Measurements from ENCODE around the gene GMPPA.
A peak's percentile ranks its signal among the peaks of the same experiment; 100 is the strongest.

Gene GMPPA

DNA sequence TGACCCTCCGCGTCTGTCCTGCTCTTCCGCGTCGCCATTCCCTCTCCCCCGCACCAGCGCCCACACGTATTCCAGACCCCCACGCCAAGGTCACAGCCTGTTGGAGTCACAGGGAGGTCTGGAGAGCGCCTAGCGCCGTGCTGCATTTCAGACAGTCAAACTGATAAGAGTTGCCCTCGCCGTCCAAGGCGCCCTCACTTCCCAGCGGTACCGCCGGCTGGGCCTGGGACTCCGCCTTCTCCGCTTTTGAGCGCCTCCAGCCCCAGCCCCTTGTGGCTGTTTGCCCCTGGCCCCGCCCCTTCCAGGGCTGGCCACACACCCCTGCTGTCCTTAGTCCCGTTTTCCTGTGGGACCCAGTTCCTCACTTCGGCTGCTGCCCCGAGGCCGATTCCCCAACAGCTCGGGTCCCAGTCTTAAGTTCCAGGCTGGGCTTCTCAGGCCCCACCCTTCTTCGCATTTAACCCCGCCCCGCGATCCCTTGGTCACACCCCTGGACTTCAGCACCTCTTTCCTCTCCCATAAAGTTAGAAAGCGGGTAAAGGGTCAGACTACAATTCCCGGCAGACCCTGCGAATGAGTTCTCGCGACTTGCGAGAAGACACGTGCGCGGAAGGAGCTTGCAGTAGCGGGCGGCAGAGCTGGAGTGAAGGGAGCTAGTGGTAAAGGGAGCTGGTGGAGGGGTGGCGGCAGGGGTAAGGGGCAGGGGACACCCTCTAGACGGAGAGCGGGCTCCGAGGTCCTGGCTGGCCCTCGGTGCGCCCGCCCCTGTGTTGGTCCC, at the start of gene GMPPA:
Gene GMPPA, plus strand, starts transcription at position 612 of the 778 bp plus-strand sequence. CDS start 1,085 bp downstream, outside the sequence.
- peak; percentile 97 for DNase-seq (ENCODE audit: low read depth)

DNA sequence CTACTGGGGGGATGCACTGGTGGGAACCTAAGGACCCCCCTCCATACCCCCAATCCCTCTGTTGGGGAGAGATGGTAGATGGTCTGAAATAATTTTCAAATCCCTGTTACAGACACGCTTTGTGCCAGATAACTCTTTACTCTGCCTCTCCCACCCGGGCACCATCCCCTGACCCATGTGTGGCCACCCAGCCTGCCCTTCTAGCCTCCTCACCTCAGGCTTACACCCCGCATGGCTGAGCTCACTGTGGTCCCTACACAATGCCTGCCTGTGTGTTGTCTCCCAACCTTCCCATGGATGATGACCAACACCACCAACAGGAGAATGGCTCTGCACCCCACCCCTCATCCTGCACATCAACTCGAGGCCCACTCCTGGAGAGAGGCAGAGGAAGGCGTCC, 49.1 kb upstream of the GMPPA start:
- DNase-seq (ENCODE audit: low read depth) = no peak

DNA sequence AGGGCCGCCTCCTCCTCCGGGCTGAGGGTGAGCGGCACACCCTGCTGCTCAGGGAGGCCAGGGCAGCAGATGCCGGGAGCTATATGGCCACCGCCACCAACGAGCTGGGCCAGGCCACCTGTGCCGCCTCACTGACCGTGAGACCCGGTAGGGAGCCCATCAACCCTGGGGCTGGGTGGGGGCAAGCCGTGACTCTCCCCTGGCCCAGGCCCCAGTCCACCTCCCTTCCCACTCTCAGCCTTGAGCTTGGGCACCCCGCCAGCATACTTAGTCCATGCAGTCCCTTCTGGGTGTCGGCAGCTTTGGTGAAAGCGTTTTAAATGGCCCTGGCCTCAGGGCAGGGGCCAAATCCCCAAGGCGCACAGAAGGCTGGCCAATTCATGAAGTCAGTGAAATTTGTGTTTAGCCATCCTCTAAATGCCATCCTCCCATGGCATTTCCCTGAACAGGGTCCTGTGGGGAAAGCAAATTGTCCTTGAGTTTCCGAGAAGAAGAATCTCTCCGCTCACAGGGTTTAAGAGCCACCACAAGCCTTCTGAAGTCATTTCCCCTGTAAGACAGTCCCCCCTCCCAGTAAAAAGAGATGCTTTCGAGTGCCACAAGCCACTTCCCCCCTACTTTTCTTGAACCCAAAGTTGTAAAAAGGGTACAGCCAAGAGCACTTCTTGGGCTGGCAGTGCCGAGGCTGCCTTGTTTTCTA, 46.9 kb upstream of the GMPPA start:
- no peak for DNase-seq (ENCODE audit: low read depth)

DNA sequence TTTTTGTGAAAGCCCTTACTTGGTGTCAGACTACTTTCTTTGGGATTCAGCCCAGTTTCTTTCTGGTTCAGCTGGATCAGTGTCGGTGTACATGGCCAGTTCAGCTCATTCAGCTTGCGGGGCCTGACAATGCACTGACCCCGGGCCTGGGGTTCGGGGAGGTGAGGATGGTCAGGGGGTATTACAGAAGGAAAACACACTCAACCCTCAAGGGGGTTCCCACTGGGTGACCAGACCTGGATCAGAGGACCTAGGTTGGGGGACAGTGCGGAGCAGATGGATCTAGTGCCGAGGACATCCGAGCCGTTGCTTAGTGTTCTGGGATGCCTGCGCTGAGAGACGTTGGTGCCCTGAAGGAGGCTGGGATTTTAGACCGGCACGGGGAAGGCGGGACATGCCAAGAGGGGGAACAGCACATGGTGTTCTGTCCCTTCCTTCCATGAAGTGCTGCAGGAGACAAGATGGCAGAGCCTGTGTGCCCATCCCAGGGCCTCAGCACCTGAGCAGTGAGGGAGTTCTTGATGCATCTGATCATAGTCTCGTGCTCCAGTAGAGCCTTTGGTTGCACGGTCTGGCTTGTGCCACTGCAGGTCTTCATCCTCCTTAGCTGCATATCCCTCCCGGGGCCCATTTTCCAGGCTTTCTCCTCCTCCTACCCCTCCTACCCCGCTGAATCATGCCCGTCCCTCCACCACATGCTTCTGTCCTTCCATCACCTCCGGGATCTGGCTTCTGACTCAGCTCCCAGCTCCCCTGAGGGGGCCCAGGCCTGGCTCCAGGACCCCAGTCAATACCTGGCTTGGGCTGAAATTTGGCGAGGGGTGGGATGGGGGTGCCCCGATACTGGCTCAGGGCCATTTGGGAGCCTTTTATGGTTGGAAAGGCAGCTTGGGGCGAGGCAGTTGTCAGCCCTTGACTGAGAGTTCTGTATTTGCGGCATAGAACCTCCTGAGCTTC, 46.1 kb upstream of the GMPPA start:
- peak; percentile 94 for DNase-seq (ENCODE audit: low read depth)

DNA sequence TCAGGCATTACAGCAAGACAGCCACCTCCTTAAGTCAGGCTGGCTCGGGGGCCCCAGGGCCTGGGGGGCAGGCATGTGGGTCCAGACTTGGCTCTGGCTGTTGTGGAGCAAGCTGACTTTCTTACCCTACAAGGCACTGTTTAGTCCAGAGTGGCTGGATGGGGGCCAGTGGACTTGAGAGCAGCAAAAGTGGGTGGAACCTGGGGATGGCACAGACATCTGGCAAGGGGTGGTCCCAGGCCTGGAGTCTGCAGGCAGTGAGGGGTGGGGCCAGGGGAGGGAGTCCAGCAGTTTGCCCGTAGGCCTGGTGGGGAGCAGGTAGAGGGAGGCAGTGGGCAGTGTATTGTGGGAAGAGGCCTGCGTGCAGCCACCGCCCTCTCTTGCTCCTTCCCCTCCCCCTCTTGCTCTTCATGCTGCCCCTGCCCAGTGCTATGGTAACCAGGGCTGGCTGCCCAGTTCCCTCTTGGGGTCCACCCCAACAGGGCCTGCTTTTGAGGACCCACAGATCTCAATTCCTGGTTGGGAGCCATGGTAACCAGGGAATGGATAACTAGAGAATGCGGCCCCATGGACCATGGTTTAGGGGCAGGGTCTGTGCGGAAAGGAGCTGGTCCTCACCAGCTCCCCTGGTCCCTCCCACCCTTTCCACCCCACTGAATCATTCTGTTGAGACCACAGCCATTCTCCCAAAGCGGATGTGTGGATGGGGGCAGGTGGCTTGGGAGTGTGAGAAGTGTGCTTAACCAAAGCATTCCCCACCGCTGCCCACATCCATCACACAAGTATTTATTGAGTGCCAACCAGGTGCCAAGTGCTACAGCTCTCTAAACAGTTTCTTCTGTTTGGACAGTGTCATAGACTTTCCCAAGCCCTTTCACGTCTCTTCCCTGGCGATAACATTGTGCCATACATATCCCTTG, 44.8 kb upstream of the GMPPA start:
- DNase-seq (ENCODE audit: low read depth) = peak; percentile 98

DNA sequence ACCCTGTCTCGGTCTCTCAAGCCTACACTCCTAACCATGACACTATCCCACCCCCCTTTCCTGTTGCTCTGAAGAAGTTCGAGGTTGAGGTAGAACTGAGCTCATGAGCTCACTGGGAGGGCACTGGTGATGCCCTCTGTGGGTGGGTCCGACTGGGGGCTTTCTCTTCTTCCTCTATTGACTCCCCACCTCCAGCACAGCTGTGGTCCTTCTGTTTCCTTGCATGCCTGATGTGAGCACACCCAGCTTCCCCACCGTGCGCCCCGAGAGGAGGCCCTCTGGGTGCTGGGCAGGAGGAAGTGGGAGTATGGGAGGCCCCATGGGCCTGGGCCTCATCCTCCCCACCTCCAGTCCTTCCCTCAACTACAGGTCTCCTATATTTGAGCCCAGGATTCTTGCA, 43.1 kb upstream of the GMPPA start:
- no peak for DNase-seq (ENCODE audit: low read depth)

DNA sequence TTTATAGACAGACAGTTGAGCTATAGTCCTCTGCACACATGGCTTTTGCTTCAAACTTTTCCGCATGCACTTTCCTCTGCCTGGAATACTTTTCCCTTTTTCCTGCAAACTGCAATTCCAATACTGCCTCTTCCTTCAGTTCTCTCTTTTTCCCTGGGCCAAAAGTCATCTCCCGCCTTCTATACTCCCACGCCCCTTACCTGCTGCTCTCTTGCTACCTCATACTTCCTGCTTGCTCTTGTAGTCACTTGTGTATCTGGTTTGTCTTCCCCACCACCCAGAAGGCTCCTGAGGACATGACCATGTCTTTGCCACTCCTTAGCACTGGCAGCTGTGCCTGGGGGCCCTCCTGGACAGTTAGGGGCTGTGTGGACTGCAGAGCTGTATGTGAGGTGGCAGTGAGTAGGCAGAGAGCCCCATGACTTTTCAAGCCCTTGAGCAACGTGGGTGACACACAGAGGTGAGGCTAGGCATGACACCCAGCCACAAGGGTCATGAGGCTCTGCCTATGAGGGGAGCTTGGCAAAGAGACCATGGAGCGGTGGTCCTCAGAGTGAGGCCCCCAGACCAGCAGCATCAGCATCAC, 40.8 kb upstream of the GMPPA start:
- DNase-seq (ENCODE audit: low read depth) = no peak

DNA sequence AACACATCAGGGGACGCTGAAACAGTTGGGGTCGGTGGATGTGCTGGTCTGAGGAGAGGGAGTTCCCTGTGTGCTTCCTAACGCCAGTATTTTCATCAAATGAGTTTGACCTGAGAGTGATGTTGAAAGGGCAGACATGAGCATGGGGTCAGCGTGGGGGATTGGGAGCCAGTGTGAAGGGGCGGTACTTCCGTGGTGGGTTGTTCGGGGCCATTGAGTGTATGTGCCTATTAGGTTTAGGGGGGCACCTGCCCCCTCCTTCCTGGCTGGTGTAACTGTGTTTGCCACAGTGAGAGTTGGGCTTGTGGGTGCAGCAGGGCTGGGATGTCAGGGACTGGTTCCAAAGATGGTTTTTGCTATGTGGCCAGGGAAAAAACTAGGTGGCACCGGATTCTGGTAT, 39.7 kb upstream of the GMPPA start:
- DNase-seq (ENCODE audit: low read depth) = no peak

DNA sequence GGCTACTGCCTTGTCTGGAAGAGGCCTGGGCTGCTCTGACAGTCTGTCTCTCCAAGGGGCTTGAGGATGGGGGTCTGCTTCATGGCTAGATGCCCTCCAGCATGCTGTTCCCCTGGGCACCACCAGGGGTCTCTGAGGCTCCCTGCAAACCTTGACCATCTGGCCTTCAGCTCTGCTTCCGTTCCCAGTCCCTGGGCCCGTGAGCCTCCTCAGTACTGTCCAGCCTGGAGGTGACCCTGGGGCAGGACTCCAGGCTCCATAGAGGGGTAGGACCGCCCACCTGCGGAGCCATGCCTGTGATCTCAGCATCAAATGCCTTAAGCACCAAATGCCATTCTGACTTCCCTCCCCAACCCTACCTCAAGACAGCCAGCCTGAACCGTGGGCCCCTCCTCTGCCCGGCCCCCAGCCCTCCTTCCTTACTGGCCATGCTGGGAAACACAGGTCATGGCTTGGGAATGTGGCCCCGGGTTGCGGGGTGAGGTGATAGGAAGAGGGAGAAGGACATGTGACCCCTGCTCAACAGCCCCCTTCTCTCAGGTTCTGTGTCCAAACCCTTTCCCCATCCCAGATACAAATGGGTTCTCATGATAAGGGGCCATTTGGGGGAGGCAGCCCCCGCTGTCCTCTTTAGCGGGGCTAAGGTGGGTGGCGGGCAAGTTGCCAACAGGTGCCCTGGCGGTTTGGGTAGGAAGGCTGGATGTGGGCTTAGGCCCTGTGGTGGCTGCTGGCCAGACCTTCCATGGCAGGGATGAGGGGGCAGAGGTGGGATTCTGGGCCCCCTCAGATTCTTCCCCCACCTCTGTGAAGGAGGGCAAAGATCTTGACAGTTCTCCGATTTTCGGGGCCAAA, 39.0 kb upstream of the GMPPA start:
- DNase-seq (ENCODE audit: low read depth) = no peak

DNA sequence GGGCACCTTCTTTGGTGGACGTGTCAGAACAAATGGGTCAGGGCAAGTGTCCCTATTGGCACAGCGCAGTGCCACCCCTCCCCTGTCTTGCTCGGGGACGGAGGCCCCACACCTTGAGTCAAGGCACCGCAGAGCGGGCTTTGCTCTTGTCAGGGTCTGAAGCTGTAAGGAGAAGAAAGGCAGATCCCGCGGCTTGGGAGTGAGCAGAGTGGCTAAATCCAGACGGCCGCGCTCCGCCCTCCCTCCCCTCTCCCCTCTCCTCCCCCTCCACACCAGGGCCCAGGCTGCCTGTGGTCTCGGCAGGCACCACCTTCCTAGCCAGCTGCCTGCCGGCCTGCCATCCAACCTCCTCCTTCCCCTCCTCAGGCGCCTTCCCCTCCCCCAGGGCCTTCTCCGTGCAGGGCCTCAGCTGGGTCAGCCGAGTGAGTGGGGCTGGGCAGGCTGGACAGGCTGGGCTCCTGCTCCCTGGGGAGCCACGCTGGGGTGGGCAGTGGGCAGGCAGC, 38.2 kb upstream of the GMPPA start:
- peak; percentile 75 for DNase-seq (ENCODE audit: low read depth)

DNA sequence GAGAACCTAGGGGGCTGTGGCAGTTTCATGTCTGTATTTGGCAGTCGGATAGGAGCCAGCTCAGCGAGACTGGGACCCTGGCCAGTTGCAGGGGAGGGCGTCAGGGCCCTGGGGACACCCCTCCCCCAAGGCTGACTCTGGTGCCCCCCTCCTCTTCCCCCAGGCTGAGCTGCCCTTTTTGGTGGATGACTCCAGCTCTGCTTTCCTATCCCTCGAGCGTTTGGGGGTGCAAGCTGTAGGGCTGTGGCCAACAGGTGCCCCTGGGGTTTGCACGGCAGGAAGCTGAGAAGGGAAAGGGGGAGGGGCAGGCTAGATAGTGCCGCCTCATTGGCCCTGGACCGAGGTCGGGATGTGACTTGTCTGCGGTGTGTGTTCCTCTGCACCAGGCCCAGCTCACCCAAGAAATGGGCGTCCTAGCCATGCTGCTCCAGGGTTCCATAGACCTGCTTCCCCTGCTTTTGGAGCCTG, 37.6 kb upstream of the GMPPA start:
- DNase-seq (ENCODE audit: low read depth) = no peak

DNA sequence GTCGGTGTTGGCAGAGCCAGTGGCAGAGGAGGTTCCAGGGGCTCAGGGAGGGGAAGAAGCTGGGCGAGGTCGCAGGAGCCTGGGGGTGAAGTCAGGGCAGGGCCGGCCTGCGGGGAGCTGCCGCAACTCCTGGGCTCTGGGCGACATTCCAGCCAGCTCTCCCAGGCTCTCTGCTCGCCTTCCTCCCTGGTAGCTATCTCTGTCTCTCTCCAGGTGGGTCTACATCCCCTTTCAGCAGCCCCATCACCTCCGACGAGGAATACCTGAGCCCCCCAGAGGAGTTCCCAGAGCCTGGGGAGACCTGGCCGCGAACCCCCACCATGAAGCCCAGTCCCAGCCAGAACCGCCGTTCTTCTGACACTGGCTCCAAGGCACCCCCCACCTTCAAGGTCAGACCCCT, 37.0 kb upstream of the GMPPA start:
- DNase-seq (ENCODE audit: low read depth) = no peak

DNA sequence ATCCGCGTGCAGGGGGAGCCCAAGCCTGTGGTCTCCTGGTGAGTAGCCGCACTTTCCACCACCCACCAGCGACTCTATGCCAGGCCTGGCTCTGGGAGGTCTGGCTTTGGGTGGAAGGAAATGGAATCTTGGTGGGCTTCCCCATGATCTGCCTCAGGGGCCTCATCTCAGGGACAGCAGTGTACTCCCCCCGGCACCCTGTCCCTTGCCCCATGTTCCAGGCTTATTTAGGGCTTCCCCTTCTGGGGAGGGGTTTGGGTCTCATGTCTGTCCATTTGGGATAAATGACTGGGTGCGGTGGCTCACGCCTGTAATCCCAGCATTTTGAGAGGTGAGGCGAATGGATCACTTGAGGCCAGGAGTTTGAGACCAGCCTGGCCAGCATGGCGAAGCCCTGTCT, 36.3 kb upstream of the GMPPA start:
- no peak for DNase-seq (ENCODE audit: low read depth)

DNA sequence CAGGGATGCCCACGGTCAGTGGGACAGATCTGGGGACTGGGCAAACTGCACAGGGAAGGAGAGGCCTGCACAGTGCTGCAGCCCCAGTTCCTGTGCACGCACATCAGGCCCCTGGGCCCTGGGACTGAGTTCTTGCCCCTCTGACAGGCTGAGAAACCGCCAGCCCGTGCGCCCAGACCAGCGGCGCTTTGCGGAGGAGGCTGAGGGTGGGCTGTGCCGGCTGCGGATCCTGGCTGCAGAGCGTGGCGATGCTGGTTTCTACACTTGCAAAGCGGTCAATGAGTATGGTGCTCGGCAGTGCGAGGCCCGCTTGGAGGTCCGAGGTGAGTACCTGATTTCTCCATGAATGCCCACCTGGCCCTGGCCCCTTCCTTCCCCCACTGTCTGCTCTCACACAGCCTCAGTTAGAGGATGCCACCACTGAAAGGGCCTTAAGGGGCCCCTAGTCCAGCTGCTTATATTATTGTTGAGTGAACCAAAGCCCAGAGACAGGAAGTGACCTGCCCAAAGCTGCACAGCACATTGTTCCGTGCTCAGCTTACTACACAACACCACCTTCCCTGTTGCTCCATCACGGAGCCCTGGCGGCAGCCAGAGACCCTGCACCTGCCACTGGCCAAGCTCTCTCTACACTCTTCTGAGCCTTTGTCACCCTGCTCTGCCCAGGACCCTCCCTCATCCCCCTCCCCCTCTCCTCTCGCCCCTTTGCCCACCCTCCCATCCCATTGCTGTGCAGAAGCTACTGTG, 34.2 kb upstream of the GMPPA start:
- no peak for DNase-seq (ENCODE audit: low read depth)

DNA sequence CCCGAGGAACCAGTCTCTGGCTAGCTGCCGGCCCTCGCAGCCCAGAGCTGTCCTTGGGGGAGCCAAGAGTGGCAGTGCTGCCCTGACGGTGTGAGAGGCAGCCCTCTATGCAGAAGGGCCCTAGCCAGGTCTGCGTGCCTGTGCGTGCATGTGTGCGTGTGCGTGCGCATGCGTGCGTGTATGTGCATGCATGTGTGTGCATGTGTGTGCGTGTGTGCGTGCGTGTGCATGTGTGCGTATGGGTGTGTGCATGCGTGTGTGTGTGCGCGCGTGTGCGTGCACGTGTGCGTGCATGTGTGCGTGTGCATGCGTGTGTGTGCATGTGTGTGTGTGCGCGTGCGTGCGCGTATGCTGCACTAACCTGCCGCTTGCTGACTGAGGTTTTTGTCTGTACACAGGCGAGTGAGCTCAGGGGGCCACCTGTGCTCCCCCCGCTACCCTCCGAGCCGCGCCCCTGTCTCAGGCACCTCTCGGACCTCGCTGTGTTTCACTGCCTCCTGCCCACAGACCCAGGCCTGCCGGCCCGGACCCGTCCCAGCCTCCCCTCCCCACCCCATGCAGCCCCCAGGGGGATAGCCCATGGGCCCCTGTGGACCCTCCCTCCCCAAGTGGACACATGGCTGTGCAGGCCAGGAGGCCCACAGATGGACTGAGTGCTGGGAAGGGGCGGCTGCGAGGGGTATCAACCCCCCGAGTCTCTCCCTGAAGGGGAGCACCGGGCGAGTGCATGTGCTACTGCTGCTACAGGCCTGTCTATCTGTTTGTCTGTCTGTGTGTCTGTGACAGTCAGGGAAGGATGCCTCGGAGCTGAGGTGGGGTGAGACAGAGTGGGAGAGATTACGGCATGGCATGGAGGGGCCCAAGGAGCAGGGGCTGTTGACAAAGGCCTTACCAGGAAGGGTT, 32.8 kb upstream of the GMPPA start:
- DNase-seq (ENCODE audit: low read depth) = no peak

DNA sequence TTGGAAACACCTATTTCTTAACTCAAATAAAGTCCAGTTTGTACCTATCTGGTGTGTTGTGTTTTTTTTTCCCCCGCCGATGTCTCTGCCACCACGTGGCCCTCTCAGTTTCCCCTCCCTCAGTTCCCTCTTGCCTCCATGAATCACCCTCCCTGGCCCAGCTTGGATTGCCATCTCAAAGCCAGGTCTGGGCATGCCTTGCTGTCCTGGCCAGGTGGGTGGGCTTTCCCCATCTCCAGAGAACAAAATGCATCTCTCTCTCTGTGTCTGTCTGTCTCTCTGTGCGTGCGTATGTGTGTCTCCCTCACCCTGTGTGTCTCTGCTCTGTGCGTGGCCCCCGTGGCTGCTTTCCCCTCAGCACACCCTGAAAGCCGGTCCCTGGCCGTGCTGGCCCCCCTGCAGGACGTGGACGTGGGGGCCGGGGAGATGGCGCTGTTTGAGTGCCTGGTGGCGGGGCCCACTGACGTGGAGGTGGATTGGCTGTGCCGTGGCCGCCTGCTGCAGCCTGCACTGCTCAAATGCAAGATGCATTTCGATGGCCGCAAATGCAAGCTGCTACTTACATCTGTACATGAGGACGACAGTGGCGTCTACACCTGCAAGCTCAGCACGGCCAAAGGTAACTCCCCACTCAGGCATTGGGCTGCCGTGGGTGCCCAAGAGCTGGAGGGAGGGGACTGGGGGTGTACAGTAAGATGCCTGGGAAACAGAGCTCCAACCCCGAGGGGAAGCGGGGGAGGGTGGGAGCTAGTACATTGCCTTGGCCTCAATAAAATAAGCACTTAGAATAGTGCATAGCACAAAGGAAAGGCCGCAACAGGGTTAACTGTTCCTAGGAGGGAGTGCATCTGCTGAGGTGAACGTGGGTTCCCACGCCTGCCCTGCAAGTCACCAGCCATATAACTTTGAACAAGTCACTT, 31.6 kb upstream of the GMPPA start:
- no peak for DNase-seq (ENCODE audit: low read depth)

DNA sequence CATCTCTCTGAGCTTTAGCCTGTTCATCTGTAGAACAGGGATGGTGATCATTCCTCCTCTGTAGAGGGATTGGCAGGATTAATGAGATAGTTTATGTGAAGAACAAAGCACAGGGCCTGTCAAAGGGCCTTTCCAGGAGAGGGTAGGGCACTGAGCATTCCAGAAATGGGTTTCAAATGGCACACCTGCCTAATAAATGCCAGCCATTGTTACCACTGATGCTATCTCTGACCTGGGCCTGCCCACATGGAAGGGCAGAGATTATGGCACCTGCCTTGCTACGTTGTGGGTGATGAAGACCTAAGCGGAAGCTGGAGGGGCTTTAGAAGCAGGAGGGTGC, 31.0 kb upstream of the GMPPA start:
- DNase-seq (ENCODE audit: low read depth) = no peak
